ENCODE results near the gene CTR9.
"Not testable (repeated sequence)": the region's sequence is repeated elsewhere in the genome, so short reads cannot be mapped to it uniquely, and the experiment has no call there.

The CTR9 gene

GRCh38 chr11:10800292-10800691 is 49.2 kb downstream of the CTR9 start:
- Mint-ChIP-seq H3K4me1 (ENCODE audit: low read depth in 2 of 2) (peaks cover 47 to 62% of the 10 kb centered on the region in 2 donors), H3K27me3 (no peaks in the 10 kb centered on the region), H3K9me3 (no peaks in the 10 kb centered on the region), H3K36me3 (ENCODE audit: insufficient read depth) (peaks cover 99% of the 10 kb centered on the region), H3K27ac (peak overlapping the region; percentile 80 to 90), H3K4me3 (peak overlapping the region; percentile 8 to 58)
- ATAC-seq (replicated peaks) (peak; percentile 19), DNase-seq (no peak)

GRCh38 chr11:10803676-10804075 is 52.6 kb downstream of the CTR9 start:
- Mint-ChIP-seq H3K27me3 (no peaks in the 10 kb centered on the region), H3K4me3 (no peak overlapping the region), H3K9me3 (no peaks in the 10 kb centered on the region), H3K4me1 (ENCODE audit: low read depth in 2 of 2) (peaks cover 53 to 70% of the 10 kb centered on the region in 2 donors), H3K27ac (peak overlapping the region in 1 of 2 donors; percentile 38), H3K36me3 (ENCODE audit: insufficient read depth) (peaks cover 100% of the 10 kb centered on the region)
- no peak for ATAC-seq (replicated peaks)
- DNase-seq: no peak

GRCh38 chr11:10805741-10806140 is 54.7 kb downstream of the CTR9 start:
- no peaks in the 10 kb centered on the region for H3K9me3 Mint-ChIP-seq
- H3K27me3 Mint-ChIP-seq: no peaks in the 10 kb centered on the region
- DNase-seq (no peak), ATAC-seq (replicated peaks) (no peak)
- H3K4me1 Mint-ChIP-seq (ENCODE audit: low read depth in 2 of 2): peaks cover 39 to 57% of the 10 kb centered on the region in 2 donors
- peak overlapping the region; percentile 51 to 97 for H3K27ac Mint-ChIP-seq
- H3K4me3 Mint-ChIP-seq: peak overlapping the region; percentile 95 to 96
- H3K36me3 Mint-ChIP-seq (ENCODE audit: insufficient read depth): peaks cover 90% of the 10 kb centered on the region

- Mint-ChIP-seq H3K36me3 (ENCODE audit: insufficient read depth) (peaks cover 85% of the 10 kb centered on the region), H3K4me3 (peak overlapping the region; percentile 95 to 96), H3K9me3 (no peaks in the 10 kb centered on the region), H3K4me1 (ENCODE audit: low read depth in 2 of 2) (peaks cover 35 to 53% of the 10 kb centered on the region in 2 donors), H3K27me3 (no peaks in the 10 kb centered on the region), H3K27ac (peak overlapping the region; percentile 51 to 97)
- ATAC-seq (replicated peaks) (no peak), DNase-seq (no peak)
Measured at GRCh38 chr11:10806206-10806605, 55.2 kb downstream of the CTR9 start.

GRCh38 chr11:10807493-10808234 is 56.6 kb downstream of the CTR9 start:
- H3K4me1 Mint-ChIP-seq (ENCODE audit: low read depth in 2 of 2): peaks cover 31 to 44% of the 10 kb centered on the region in 2 donors
- H3K27ac Mint-ChIP-seq: peak overlapping the region; percentile 97 to 98
- peaks cover 70% of the 10 kb centered on the region for H3K36me3 Mint-ChIP-seq (ENCODE audit: insufficient read depth)

GRCh38 chr11:10808235-10808552 is 57.1 kb downstream of the CTR9 start:
- Mint-ChIP-seq H3K36me3 (ENCODE audit: insufficient read depth) (peaks cover 65% of the 10 kb centered on the region), H3K4me3 (peak overlapping the region; percentile 95 to 96), H3K9me3 (no peaks in the 10 kb centered on the region), H3K4me1 (ENCODE audit: low read depth in 2 of 2) (peaks cover 31 to 44% of the 10 kb centered on the region in 2 donors), H3K27me3 (no peaks in the 10 kb centered on the region), H3K27ac (peak overlapping the region; percentile 97 to 98)
- ATAC-seq (replicated peaks) (peak; percentile 1), DNase-seq (peak in 1 of 3 experiments; percentile 38)

More at GRCh38 chr11:10807493-10808234, 56.6 kb downstream of the CTR9 start:
- peak overlapping the region; percentile 95 to 96 for H3K4me3 Mint-ChIP-seq
- H3K27me3 Mint-ChIP-seq: no peaks in the 10 kb centered on the region
- H3K9me3 Mint-ChIP-seq: no peaks in the 10 kb centered on the region
- DNase-seq (peak; percentile 23 to 30 (median 25)), ATAC-seq (replicated peaks) (peak; percentile 0)

- Mint-ChIP-seq H3K4me1 (ENCODE audit: low read depth in 2 of 2) (peaks cover 26 to 39% of the 10 kb centered on the region in 2 donors), H3K27me3 (no peaks in the 10 kb centered on the region), H3K9me3 (no peaks in the 10 kb centered on the region), H3K27ac (peak within 1 kb of the TSS; percentile 97 to 98), H3K36me3 (ENCODE audit: insufficient read depth) (peaks cover 59% of the 10 kb centered on the region), H3K4me3 (peak within 1 kb of the TSS; percentile 95 to 96)
- DNase-seq: peak; percentile 97 to 98 (median 98)
- peak; percentile 88 for ATAC-seq (replicated peaks)
Measured at GRCh38 chr11:10808553-10809372, 57.7 kb downstream of the CTR9 start, which contains the start of gene EIF4G2. TSS of gene EIF4G2 (minus strand) at chr11:10808926.

- Mint-ChIP-seq H3K27ac (peak overlapping the region; percentile 97 to 98), H3K4me3 (peak overlapping the region; percentile 95 to 96), H3K36me3 (ENCODE audit: insufficient read depth) (peaks cover 51% of the 10 kb centered on the region), H3K4me1 (ENCODE audit: low read depth in 2 of 2) (peaks cover 21 to 33% of the 10 kb centered on the region in 2 donors), H3K27me3 (no peaks in the 10 kb centered on the region), H3K9me3 (no peaks in the 10 kb centered on the region)
- ATAC-seq (replicated peaks) (peak; percentile 6), DNase-seq (no peak)
Measured at GRCh38 chr11:10809373-10810160, 58.5 kb downstream of the CTR9 start.

- no peak for DNase-seq
- peaks cover 0 to 13% of the 10 kb centered on the region in 2 donors for H3K27me3 Mint-ChIP-seq
- H3K27ac Mint-ChIP-seq: no peak overlapping the region
- no peak for ATAC-seq (replicated peaks)
- H3K36me3 Mint-ChIP-seq (ENCODE audit: insufficient read depth): peaks cover 8% of the 10 kb centered on the region
- no peaks in the 10 kb centered on the region for H3K9me3 Mint-ChIP-seq
- no peak overlapping the region for H3K4me3 Mint-ChIP-seq
- peaks cover 4 to 8% of the 10 kb centered on the region in 2 donors for H3K4me1 Mint-ChIP-seq (ENCODE audit: low read depth in 2 of 2)
Measured at GRCh38 chr11:10813945-10814344, 62.9 kb downstream of the CTR9 start.

GRCh38 chr11:10818594-10818993 is 67.5 kb downstream of the CTR9 start:
- no peaks in the 10 kb centered on the region for H3K4me1 Mint-ChIP-seq (ENCODE audit: low read depth in 2 of 2)
- H3K9me3 Mint-ChIP-seq: no peaks in the 10 kb centered on the region
- H3K27ac Mint-ChIP-seq: no peak overlapping the region
- no peak overlapping the region for H3K4me3 Mint-ChIP-seq
- H3K27me3 Mint-ChIP-seq: peaks cover 0 to 13% of the 10 kb centered on the region in 2 donors
- DNase-seq (no peak), ATAC-seq (replicated peaks) (no peak)
- H3K36me3 Mint-ChIP-seq (ENCODE audit: insufficient read depth): no peaks in the 10 kb centered on the region

- H3K4me1 Mint-ChIP-seq (ENCODE audit: low read depth in 2 of 2); H3K9me3 Mint-ChIP-seq; H3K36me3 Mint-ChIP-seq (ENCODE audit: insufficient read depth); H3K4me3 Mint-ChIP-seq; ATAC-seq (replicated peaks); H3K27ac Mint-ChIP-seq; H3K27me3 Mint-ChIP-seq; DNase-seq: not testable (repeated sequence)
Measured at GRCh38 chr11:10822491-10822890, 71.4 kb downstream of the CTR9 start.

GRCh38 chr11:10823152-10823579 is 72.1 kb downstream of the CTR9 start:
- ATAC-seq (replicated peaks) (no peak), DNase-seq (no peak)
- Mint-ChIP-seq H3K9me3 (no peaks in the 10 kb centered on the region), H3K27ac (no peak overlapping the region), H3K36me3 (ENCODE audit: insufficient read depth) (no peaks in the 10 kb centered on the region), H3K4me1 (ENCODE audit: low read depth in 2 of 2) (peaks cover 0 to 2% of the 10 kb centered on the region in 2 donors), H3K27me3 (no peaks in the 10 kb centered on the region), H3K4me3 (no peak overlapping the region)

GRCh38 chr11:10824888-10825287 is 73.8 kb downstream of the CTR9 start:
- no peak for DNase-seq
- no peak overlapping the region for H3K27ac Mint-ChIP-seq
- peaks cover 0 to 2% of the 10 kb centered on the region in 2 donors for H3K27me3 Mint-ChIP-seq
- H3K36me3 Mint-ChIP-seq (ENCODE audit: insufficient read depth): no peaks in the 10 kb centered on the region
- ATAC-seq (replicated peaks): no peak
- H3K4me1 Mint-ChIP-seq (ENCODE audit: low read depth in 2 of 2): peaks cover 0 to 2% of the 10 kb centered on the region in 2 donors
- H3K9me3 Mint-ChIP-seq: no peaks in the 10 kb centered on the region
- no peak overlapping the region for H3K4me3 Mint-ChIP-seq
